Suprapubic skin (tissue), 4 donors: ENCODE measurements around the gene NDUFAF3. TPM values are rescaled to one million over a fixed set of nuclear protein-coding genes. Genes with fewer than 3 reads are reported as not detected.

Experiments
- DNase-seq, 2 donors: peaks; one replicate each; pipeline ENCODE4 v3.0.0-alpha.2; 2019; ENCODE audit warnings: low spot score in 2 of 2
- H3K27ac ChIP-seq: fragments of 200-600 bp; sonication (generic); one replicate; pipeline ENCODE4 v1.5.1; 2019
- H3K27me3 ChIP-seq: fragments of 200-600 bp; sonication (generic); one replicate; pipeline ENCODE4 v1.5.1; 2019
- H3K36me3 ChIP-seq: fragments of 200-600 bp; sonication (generic); one replicate; pipeline ENCODE4 v1.5.1; 2019
- H3K4me1 ChIP-seq: fragments of 200-600 bp; sonication (generic); one replicate; pipeline ENCODE4 v1.5.1; 2019
- H3K4me3 ChIP-seq: fragments of 200-600 bp; sonication (generic); one replicate; pipeline ENCODE4 v1.5.1; 2019; ENCODE audit warnings: mild to moderate bottlenecking
- H3K9me3 ChIP-seq: fragments of 200-600 bp; sonication (generic); one replicate; pipeline ENCODE4 v1.5.1; 2019
- EP300 ChIP-seq: sonication (generic); formaldehyde crosslinking; IDR thresholded peaks from one replicate; pipeline ENCODE4 v1.6.1; 2017; ENCODE audit warnings: antibody characterized with exemption
- POLR2A ChIP-seq, 2 donors: fragments of 450-650 bp; IDR thresholded peaks; one replicate each; pipeline ENCODE4 v1.6.1; 2017; ENCODE audit warnings: antibody characterized with exemption in 2 of 2, mild to moderate bottlenecking in 2 of 2, moderate library complexity in 2 of 2
- POLR2AphosphoS5 ChIP-seq, 3 donors: sonication (generic); formaldehyde crosslinking; IDR thresholded peaks; one replicate each; pipeline ENCODE4 v1.6.1; 2017; ENCODE audit warnings: antibody characterized with exemption in 3 of 3
- WGBS: methylation state at CpG from one replicate; pipeline ENCODE4 v1.1.5; 2018; 5-methylcytosine and 5-hydroxymethylcytosine counted together
- total RNA-seq, 4 donors: library from RNA; depleted of rRNA; stranded (reverse); fragments of >200 nt; gene quantifications; one replicate each; pipeline ENCODE4 v1.1.0, GENCODE V29; 2016
- TF ChIP-seq, protein P1 (sequence below), 2 donors: fragments of 200-600 bp in 1 of 2; fragments of 450-650 bp in 1 of 2; sonication (generic) in 1 of 2; IDR thresholded peaks; one replicate each; pipeline ENCODE4 v1.5.1; 2016 to 2019; ENCODE audit warnings: antibody characterized with exemption in 2 of 2, mild to moderate bottlenecking in 1 of 2, moderate library complexity in 1 of 2

Gene NDUFAF3
- total RNA-seq, 4 donors from 2014 or later, result 45.0 to 104 (median 63.1) TPM

DNA sequence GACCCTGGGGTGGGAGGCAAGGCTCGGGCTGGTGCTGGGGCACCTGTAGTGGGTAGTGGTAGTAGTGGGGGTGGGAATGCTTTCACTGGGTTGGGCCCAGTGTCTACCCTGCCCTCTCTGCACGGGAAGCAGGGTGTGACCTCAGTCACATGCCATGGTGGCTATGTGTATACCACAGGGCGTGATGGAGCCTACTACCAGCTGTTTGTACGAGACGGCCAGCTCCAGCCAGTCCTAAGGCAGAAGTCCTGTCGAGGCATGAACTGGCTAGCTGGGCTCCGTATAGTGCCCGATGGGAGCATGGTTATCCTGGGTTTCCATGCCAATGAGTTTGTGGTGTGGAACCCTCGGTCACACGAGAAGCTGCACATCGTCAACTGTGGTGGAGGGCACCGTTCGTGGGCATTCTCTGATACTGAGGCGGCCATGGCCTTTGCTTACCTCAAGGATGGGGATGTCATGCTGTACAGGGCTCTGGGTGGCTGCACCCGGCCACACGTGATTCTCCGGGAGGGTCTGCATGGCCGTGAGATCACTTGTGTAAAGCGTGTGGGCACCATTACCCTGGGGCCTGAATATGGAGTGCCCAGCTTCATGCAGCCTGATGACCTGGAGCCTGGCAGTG, 8.7 kb upstream of the NDUFAF3 start:
- no peak for TF ChIP-seq EP300
- TF ChIP-seq, protein P1, sequence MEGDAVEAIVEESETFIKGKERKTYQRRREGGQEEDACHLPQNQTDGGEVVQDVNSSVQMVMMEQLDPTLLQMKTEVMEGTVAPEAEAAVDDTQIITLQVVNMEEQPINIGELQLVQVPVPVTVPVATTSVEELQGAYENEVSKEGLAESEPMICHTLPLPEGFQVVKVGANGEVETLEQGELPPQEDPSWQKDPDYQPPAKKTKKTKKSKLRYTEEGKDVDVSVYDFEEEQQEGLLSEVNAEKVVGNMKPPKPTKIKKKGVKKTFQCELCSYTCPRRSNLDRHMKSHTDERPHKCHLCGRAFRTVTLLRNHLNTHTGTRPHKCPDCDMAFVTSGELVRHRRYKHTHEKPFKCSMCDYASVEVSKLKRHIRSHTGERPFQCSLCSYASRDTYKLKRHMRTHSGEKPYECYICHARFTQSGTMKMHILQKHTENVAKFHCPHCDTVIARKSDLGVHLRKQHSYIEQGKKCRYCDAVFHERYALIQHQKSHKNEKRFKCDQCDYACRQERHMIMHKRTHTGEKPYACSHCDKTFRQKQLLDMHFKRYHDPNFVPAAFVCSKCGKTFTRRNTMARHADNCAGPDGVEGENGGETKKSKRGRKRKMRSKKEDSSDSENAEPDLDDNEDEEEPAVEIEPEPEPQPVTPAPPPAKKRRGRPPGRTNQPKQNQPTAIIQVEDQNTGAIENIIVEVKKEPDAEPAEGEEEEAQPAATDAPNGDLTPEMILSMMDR (IDR thresholded peaks at IDR 0.05), result no peak
- TF ChIP-seq POLR2A (IDR thresholded peaks at IDR 0.05), result no peak
- no peak for TF ChIP-seq POLR2AphosphoS5 (IDR thresholded peaks at IDR 0.05)
- Histone ChIP-seq H3K36me3 (peaks cover 45% of the 10 kb centered on the region), H3K27ac (no peak overlapping the region), H3K27me3 (no peaks in the 10 kb centered on the region), H3K4me1 (peaks cover 32% of the 10 kb centered on the region), H3K9me3 (no peaks in the 10 kb centered on the region), H3K4me3 (no peak overlapping the region)
- no peak for DNase-seq
- 80% methylated on average over 13 of the region's 19 CpGs for WGBS

DNA sequence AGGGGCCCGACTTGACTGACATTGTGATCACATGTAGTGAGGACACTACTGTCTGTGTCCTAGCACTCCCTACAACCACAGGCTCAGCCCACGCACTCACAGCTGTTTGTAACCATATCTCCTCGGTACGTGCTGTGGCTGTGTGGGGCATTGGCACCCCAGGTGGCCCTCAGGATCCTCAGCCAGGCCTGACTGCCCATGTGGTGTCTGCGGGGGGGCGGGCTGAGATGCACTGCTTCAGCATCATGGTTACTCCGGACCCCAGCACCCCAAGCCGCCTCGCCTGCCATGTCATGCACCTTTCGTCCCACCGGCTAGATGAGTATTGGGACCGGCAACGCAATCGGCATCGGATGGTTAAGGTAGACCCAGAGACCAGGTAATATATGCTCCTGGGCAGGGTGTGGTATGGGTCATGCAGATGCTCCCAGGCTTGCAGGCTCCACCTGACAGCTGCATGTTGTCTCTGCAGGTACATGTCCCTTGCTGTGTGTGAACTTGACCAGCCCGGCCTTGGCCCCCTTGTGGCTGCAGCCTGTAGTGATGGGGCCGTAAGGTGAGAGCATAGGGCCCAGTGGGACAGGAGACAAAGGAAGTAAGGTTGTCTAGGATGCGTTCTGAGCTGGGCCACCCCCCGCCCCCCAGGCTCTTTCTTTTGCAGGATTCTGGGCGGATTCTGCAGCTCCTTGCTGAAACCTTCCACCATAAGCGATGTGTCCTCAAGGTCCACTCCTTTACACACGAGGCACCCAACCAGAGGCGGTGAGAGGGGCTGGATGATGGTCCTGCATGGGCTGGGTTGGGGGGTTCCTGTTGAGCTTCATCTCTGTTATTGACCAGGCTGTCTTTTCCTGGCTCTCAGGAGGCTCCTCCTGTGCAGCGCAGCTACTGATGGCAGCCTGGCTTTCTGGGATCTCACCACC, 7.9 kb upstream of the NDUFAF3 start:
- WGBS, result 76% methylated on average over 19 of the region's 24 CpGs
- no peak overlapping the region for H3K4me3 ChIP-seq
- H3K9me3 ChIP-seq, result no peaks in the 10 kb centered on the region
- H3K36me3 ChIP-seq, result peaks cover 45% of the 10 kb centered on the region
- H3K4me1 ChIP-seq, result peaks cover 27% of the 10 kb centered on the region
- no peak for DNase-seq
- TF ChIP-seq POLR2AphosphoS5 (IDR thresholded peaks at IDR 0.05), result no peak
- TF ChIP-seq, protein P1 (IDR thresholded peaks at IDR 0.05), result peak in 1 of 2 donors; percentile 64
- H3K27me3 ChIP-seq, result no peaks in the 10 kb centered on the region
- H3K27ac ChIP-seq, result no peak overlapping the region

DNA sequence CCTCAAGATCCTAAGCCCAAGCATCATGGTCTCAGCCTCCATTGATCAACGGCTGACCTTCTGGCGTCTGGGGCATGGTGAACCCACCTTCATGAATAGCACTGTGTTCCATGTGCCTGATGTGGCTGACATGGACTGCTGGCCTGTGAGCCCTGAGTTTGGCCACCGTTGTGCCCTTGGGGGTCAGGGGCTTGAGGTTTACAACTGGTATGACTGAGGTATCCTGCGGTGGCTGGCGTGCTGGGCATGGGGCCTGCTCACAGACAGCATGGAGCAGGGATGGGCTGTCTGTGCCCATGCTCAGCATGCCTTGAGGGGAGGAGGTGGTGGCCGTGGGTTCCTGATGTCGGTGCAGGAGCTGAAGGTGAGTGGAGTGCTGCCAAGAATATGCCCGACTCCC, 6.8 kb upstream of the NDUFAF3 start:
- no peaks in the 10 kb centered on the region for H3K9me3 ChIP-seq
- no peaks in the 10 kb centered on the region for H3K27me3 ChIP-seq
- peaks cover 45% of the 10 kb centered on the region for H3K36me3 ChIP-seq
- H3K27ac ChIP-seq, result no peak overlapping the region
- peaks cover 38% of the 10 kb centered on the region for H3K4me1 ChIP-seq
- H3K4me3 ChIP-seq, result no peak overlapping the region
- no peak for TF ChIP-seq EP300
- no peak for TF ChIP-seq POLR2A (IDR thresholded peaks at IDR 0.05)
- no peak for TF ChIP-seq POLR2AphosphoS5 (IDR thresholded peaks at IDR 0.05)
- TF ChIP-seq, protein P1 (IDR thresholded peaks at IDR 0.05), result no peak
- no peak for DNase-seq
- WGBS, result 71% methylated on average over 3 of the region's 8 CpGs

DNA sequence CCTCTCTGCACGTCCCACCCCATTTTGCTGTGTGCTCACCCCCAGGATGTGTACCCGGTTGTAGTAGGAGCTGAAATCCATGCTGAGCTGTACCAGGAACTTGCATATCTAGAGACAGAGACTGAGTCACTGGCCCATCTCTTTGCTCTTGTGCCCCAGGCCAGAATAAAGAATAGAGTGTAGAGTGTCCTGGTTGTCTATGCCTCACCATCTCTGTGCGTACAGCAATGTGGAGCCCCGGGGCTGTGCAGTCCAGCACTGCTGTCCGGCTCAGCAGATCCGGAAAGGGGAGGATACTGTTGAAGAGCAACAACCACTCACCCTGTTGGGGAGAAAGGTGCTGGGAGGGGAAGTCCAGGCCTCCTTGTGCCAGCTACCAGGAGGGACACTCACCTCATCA, 6.2 kb upstream of the NDUFAF3 start:
- DNase-seq, result no peak
- Histone ChIP-seq H3K4me1 (peaks cover 45% of the 10 kb centered on the region), H3K9me3 (no peaks in the 10 kb centered on the region), H3K27me3 (no peaks in the 10 kb centered on the region), H3K36me3 (peaks cover 45% of the 10 kb centered on the region), H3K27ac (no peak overlapping the region), H3K4me3 (no peak overlapping the region)
- TF ChIP-seq POLR2A (IDR thresholded peaks at IDR 0.05), result no peak
- TF ChIP-seq POLR2AphosphoS5 (IDR thresholded peaks at IDR 0.05), result no peak
- TF ChIP-seq EP300, result no peak
- TF ChIP-seq, protein P1 (IDR thresholded peaks at IDR 0.05), result no peak
- 82% methylated on average over 6 of the region's 6 CpGs for WGBS
